D341Med (cell line): ENCODE data around the gene LMO7.
A peak's percentile ranks its signal among the peaks of the same experiment; 100 is the strongest.

ENCODE experiments used
- DNase-seq: peaks from one replicate; pipeline ENCODE4 v3.0.0; 2012; ENCODE audit warnings: low spot score

Gene LMO7

DNA sequence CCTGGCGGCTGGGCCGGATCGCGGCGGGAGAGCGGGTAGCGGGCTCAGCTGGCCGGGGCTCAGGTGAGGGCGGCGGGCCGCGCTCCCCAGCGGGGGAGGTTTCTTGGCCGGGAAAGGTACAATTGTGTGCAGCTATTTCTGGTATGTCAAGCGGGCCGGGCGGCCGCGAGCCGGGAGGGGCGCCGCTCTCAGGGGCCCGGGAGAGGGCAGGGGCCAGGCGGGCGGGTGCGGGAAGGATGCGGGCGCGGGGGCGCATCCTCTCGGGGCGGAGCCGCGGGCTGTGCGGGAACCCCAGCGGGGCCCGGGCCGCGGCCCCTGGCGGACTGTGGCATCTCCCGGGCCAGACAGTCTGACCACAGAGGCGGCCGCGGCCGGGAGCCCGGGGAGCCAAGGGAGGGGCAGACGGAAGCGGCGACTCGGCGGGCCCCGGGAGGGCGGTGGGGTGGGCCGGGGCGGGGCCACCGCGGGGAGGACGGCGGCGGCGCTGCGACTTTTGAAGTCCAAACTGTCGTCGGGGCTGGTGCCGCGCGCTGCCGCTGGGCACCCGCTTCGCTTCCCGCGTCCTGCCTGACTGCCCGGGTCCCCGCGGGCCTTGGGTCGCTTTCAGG is at the start of gene LMO7:
Gene LMO7 (plus strand): TSS at position 503 of the 608 bp plus-strand sequence. CDS start 328 bp downstream, outside the sequence.
- DNase-seq = peak; percentile 83

DNA sequence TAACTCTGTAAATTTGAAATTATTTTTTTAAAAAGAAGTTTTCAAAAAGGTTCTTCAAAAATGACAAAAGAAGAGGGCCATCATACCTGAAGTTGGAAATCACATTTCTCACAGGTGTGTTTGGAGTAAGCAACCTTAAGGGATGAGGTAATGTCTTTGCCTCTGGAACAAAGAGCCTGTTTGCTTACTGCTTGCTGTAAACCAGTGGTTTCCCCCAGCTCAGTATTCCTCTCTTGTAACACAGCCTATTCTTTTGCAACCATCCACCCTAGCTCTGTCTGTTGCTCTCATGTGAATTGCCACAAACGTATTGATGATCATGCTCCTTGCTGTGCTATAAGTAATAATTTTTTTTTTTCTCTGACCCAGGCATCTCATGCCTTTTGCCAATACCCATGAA is 48.5 kb upstream of the LMO7 start:
- DNase-seq = no peak

DNA sequence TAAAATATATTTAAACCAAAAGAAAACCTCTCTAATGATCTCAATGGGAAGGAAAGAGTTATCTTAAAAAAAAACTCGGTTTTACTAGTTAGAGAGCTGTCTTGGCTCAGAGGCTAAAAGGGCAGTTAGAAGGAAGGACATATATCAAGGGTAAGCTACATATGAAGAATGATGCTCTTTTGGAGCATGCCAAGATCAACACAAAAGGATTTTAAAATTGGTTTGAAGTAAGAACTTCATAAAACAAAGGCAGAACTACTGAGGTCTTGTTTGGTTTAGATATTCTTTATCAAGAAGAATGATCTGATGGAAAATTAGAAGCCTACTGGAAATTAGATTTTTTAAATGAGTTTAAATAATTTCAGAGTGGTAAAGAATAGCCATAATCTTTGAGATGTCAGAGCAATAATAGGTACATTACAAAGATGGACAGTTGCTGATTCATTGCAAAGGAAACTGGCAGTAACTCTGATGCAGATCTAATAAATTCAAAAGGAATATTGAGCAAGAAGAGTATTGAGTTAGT is 39.4 kb upstream of the LMO7 start:
- no peak for DNase-seq

DNA sequence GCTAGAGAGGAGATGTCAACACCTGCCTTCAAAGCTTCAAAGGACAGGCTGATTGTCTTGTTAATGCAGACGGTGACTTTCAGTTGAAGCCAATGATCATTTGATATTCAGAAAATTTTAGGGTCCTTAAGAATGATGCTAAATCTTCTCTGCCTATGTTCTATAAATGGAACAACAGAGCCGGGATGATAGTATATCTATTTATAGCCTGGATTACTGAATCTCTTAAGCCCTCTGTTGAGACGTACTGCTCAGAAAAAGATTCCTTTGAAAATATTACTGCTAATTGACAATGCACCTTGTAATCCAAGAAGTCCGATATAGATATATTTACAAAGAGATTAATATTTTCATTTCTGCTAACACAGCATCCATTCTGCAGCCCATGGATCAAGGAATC is 35.8 kb upstream of the LMO7 start:
- DNase-seq = no peak

DNA sequence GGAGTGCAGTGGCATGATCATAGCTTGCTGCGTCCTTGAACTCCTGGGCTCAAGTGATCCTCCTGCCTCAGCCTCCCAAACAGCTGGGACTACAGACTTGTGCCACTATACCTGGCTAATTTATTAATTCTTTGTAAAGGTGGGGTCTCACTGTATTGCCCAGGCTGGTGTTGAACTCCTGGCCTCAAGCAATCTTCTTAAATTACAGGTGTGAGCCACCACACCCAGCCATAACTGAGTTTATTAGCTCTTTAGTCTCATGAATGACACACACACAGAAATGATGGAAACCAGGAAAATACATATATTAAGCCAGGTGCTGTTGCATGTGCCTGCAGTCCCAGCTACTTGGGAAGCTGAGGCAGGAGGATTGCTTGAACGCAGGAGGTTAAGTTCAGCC is 33.1 kb upstream of the LMO7 start:
- DNase-seq = no peak

DNA sequence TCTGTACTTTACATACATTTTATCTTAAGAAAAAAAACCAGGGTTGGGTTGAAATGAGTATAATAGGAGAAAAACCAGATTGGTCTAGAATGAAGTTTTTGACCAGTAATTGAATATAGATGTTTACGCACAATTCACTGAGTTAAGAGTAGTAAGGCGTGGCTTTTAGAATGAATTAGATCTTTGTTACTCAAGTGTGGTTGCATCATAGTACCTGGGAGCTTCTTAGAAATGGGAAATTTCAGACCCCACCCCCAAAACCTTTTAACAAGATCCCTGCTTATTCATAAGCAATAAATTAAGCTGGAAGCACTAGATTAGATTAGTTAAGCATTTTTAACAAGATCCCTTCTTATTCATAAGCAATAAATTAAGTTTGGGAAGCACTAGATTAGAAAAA is 28.7 kb upstream of the LMO7 start:
- DNase-seq = no peak

DNA sequence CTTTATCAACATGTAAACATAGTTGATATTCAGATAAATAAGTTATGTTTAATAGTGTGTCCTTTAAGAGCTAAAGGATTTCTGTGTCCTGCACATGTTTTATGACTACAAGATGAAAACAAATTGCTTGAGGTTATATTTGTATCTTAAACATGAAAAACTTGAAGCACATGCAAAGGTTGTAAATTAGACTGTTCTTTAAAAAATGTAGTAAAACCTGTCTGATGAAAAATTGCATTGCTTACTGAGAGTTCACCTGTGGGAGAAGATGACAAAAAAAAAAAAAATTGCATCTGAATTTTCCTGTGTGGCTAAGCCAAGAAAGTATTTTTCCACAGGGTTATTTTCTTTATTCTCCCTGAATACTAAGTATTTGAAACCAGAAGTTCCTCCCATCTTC is 25.7 kb upstream of the LMO7 start:
- no peak for DNase-seq

DNA sequence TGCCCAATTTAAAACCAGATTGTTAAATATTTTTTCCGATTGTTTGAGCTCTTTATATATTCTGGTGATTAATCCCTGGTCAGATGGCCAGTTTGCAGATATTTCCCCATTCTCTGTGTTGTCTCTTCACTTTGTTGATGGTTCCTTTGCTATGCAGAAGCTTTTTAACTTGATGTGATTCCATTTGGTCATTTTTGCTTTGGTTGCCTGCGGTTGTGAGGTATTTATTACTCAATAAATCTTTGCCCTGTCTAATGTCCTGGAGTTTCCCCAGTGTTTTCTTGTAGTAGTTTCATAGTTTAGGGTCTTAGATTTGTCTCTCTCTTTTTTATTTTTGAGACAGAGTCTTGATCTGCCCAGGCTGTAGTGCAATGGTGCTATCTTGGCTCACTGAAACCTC is 23.8 kb upstream of the LMO7 start:
- DNase-seq = no peak

DNA sequence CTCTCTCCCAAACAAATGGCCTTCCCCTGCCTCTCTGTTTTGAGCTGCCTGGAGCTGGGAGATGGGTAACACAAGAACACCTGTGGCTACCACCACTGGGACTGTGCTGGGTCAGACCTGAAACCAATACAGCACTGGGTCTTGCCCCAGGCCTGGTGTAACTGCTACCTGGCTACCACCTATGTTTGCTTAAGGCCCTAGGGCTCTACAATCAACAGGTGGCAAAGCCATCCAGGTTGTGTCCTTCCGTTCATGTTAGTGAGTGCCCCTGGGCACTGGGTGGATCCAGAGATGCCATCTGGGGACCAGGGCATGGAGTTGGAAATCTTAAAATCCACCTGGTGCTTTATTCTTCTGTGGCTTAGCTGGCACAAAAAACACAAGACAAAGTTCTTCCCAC is 18.9 kb upstream of the LMO7 start:
- DNase-seq = no peak

DNA sequence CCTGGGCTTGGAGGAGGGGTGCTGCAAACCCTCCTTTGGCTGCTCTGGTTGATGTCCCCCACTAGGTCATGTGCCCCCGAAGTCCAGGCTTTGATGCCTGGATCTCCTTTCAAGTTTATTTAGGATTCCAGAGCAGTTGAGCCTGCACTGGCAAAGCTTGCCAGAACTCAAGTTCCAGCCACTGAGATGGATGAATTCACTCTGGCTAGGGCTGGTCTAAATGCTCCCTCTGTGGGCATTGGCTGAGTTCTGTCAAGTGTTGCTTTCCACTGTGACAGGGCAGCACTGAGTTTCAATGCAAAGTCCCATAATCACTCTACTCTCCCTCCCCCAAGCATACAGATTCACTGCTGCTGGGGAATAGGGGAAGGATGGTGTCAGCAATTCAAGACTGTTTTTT is 17.8 kb upstream of the LMO7 start:
- no peak for DNase-seq

DNA sequence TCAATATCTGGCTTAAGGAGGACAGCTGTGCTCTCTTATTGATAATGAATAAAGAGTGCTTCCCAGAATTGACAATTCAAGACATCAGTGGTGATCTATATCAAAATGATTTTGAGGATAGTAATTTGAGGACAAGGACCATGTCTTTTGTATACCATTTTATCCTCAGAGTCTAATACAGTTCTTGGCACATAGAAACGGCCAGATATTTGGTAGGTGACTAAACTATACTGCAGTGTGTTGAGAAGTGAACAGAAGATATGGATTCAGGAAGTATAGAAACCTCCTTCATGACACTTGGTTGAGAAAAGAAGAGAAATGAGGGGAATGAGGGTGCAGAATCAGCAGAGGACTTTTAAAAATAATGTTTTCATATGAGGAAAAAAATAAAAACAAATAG is 16.1 kb upstream of the LMO7 start:
- no peak for DNase-seq

DNA sequence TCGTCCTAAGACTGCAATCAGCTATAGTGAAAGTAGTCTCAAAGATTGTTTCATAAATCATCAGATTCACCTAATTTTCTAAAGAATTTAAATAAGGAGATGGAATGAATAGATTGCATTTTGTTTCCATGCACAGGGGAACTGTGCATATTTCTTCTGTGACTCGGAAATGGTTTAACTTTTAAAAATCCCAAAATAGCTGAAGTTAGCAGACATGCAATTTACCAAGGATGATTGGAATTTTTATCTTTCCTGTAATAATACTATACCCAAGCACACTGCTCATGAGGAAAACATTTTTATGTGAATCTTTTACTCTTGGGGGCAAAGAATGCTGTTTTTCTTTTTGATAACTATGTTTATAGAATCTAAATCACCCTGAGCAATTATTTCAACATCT is 15.0 kb upstream of the LMO7 start:
- no peak for DNase-seq

DNA sequence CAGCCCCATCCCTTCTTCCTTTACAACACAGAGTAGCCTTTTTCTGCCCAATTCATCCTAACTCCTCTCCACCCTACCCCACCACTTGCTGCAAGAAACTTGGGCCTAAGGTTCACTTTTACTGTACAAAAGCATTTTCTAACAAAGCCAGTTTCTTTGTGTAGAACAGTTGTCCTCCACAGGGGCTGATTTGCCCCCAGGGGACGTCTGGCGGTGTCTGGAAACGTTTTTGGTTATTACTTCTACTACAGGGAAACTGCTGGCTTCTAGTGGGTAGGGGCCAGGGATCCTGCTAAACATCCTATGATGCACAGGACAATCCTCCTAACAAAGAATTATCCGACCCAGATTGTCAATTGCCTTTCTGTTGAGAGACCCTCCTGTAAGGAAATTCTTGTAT is 7.3 kb upstream of the LMO7 start:
- no peak for DNase-seq

DNA sequence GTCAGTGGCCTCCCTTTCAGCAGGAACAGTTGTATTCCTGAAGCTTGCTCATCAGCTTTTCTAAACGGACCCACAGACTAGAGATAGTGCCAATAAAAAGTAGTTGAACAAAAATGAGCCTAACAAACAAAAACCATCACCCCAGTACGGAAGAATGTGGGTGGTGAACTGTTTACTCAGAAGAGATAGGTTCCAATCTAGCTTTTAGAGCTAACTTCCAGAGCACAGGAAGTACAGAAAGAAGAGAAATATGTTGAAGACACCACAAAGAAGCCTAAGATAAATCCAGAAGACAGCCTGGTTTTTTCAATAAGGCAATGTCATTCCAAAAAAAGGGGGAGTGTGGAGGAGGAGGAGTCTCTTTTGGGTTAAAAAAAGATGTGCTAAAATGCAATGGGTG is 2.8 kb upstream of the LMO7 start:
- no peak for DNase-seq

DNA sequence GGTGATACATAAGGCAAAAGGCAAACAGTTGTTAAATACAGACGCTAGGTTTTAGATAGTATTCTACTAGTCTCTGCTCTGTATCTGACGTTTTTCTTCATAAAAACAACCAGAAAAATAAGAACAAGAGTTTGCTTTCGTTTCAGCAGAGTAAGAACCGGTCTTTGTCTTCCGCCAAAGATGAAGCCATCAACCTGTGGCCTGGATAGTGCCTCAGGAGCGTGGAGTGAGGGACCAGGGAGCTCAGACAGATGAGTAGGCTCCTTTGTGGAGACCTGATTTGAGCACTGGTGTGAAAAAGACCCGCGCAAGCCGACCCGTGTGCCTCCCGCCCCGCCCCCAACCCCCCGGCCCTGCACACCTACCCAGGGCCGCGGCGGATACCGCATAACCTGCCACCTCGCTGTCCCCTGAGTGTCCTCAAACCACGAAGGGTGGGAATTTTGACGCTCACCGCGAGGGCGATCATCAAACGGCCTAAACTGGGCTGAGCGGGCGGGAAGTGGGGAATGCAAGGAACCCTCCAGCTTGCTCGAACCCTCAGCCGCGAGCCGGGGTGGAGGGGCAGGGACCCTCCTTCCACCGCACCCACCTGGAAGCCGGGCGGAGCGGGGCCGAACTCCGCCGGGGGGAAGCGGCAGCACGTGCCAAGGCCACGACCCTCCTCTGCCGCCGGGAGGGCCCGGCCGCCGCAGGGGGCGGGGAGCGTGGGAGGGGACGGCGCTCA is 866 bp upstream of the LMO7 start:
- DNase-seq = no peak

DNA sequence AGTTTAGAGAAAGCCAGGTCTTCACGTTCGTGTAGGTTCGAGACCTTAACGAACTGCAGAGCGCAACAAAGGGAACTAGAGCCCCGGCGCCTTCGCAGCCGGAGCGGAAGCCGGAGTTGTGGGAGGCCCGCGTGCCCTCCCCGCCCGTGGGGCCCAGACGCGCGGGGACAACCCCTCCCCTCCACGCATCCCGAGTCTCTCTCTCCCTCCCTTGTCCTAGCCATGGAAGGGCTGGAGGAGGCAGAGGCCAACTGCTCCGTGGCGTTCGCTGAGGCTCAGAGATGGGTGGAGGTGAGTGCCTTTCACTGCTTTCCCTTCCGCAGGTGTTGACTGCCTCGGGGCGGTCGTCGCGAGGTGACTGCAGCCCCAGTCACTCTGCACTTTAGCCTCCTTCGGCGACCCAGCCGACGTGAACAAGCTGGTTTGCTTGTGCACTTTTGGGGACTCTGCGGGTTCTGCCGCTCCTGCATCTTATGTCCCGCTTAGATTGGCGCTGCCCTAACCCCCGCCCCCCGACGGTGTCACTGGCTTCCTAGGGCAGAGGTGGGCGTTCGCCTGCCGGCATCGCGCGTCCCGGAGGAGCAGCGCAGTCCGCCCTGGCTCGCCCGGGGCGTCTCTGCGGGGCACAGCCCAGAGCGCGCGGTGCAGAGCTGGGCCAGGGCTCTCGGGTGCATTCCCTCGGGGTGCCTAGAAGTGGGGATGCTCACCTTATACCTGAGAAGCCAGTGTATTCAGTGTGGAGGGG is 478 bp downstream of the LMO7 start:
- peak; percentile 48 for DNase-seq

DNA sequence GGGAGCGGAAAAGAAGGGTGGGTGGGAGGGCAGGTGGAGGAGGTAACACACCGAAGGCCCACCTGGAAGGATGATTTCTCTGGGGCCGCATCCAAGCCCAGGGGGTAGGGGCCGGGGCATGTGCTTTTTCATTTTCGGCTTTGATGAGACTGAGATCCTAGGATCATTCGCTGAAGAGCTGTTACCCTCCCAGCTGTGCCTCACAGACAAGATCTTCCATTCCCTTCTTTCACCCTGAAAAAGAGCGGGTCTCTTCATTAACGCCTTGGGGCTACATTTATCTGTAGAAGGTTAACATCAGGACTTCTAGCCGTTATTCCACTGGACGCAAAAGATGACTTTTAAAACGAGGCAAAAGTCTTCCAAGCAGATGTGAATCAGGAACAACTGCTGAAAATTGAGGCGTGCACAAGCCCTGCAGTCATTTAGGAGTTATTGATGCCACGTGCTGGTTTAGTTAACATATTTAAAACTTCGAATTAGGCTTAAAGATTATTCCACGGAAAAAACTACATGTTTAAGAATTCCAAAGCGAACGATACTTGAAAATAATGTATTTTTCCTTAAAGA is 1.1 kb downstream of the LMO7 start:
- no peak for DNase-seq

DNA sequence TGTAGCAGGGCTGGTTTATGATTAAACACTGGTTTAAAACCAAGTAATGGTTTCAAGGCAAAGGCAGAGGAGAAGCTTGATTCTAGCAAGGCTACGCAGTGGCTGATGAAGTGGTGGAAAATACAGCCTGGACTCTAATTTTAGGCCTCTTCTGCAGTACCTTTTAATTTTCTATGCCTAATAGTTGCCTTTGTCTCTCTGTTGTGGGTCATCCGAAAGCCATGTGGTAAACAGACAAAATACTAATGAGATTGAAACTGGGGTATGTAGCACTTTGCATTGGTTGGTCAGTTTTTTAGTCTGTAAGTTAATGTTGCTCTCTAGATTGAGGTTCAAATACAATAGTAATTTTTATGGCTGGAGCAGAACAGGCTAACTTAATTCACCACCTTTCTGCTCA is 3.3 kb downstream of the LMO7 start:
- no peak for DNase-seq

DNA sequence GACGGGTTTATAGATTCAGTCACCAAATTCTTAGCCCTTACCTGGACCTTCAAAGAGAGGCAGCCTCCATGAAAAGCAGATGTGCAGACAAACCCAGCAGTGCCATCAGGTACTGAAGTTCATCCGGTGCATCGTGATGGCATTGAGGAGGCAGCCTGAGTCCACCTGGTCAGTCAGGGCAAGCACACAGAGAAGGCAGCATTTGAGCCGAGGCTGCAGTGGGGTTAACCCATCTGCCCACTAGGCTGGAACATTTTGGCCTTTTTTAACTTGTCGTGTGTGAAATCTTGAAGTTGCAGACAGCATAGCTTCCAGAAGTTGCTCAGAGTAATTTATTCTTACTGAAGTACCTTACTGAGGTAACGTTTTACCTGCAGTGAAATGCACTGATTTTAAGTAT is 4.9 kb downstream of the LMO7 start:
- no peak for DNase-seq

DNA sequence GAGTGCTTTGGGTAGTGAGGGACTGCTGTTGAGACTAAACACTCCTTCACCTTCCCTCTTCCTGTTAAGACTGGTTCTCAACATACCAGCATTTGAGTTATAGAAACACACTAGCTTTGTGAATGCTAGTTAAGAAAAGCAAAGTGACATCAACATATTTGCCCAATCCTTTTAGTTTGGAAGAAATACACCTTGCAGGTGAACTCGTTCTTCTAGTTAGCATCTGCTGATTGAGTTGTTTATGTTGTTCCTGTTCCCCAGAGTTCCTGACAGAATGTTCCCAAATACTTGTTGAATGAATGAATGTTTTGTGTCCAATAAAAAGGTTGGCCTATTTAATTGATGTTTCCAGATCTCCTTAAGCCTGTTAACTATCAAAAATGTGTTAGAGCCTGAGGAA is 7.1 kb downstream of the LMO7 start:
- DNase-seq = no peak

DNA sequence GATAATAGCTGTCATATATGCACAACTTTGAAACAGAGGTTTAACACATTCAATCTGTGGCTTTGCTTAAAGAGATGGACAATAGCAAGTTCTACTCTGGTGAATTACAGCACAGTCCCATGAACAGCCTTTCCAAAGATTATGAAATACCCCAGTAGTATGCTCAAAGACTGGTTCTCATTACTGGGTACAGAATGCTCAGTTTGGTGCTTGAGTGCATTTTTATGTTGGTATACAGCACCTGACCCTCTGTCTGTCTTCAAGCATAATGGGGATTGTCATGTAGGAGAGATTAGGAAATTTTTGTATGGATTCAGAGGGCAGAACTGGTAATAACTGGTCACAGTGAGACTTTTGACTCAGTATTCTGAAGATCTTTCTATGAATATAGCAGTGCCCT is 7.6 kb downstream of the LMO7 start:
- DNase-seq = no peak

DNA sequence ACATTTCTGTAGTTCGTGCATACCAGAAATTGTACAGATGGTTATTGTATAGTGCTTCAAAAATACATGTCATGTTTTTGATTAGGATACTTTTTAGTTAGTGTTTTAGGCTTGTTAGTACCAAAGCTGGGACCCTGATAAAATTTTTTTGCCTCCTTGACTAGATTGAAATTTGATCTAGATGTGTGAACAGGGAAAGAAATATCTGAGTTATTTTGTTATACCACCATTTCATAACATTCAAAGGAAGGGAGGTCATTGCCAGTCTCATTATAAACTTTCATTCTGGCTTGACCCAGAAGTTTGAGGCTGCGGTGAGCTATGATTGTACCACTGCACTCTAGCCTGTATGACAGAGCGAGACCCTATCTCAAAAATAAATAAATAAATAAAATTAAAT is 9.0 kb downstream of the LMO7 start:
- no peak for DNase-seq
